Adrenal gland (tissue), 5 donors: ENCODE results near the gene RDH14.

Experiments used
- POLR2A ChIP-seq, 2 donors: fragments of 450-650 bp; IDR thresholded peaks; one replicate each; pipeline ENCODE4 v1.6.1; 2017; ENCODE audit warnings: antibody characterized with exemption in 2 of 2, mild to moderate bottlenecking in 2 of 2, moderate library complexity in 1 of 2
- TF ChIP-seq, protein P1 (sequence below), 6 experiments: fragments of 450-650 bp in 4 of 6; fragments of 200-600 bp in 2 of 6; sonication (generic) in 1 of 6; IDR thresholded peaks; 1 replicate in 5 of 6; 2 replicates in 1 of 6; pipeline versions ENCODE4 v1.5.1 to v1.8.0; 2016 to 2021; ENCODE audit warnings: antibody characterized with exemption in 6 of 6, mild to moderate bottlenecking in 2 of 6, moderate library complexity in 1 of 6
- donor health status: DM: no; HTN: no; CAD: no.

DNA sequence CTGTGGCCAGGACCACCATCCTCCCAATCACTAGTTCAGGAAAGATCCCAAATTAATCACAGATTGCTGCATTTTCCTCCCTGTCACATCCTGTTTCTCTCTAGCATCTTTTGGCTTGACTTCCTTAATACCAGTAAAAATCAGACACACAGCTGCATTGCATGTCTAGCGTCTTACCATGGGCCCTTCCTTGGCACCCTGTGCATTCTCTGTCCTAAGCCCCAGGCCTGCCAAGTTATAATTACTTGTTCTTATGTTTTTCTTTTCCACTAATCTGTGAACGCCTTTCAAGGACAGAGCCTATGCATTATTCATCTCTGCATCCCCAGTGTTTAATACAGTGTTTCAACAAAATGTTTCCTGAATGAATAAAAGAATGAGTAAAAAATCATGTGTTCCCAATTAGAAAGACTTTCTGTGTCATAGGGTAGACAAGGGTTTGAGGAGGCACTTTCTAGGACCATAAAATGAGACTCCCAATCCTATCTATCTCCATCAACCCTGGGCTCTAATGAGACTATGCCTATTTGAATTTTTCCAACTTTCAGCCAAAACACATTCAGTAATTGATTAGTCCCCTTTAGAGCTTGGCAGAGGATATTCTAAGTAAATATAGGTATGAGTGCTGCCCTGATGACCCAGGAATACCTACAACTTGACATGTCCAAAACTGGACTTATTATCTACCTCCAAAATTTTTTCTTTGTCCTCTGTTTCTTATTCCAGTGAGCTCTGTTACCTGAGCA, 39.2 kb upstream of the RDH14 start:
- TF ChIP-seq, protein P1, sequence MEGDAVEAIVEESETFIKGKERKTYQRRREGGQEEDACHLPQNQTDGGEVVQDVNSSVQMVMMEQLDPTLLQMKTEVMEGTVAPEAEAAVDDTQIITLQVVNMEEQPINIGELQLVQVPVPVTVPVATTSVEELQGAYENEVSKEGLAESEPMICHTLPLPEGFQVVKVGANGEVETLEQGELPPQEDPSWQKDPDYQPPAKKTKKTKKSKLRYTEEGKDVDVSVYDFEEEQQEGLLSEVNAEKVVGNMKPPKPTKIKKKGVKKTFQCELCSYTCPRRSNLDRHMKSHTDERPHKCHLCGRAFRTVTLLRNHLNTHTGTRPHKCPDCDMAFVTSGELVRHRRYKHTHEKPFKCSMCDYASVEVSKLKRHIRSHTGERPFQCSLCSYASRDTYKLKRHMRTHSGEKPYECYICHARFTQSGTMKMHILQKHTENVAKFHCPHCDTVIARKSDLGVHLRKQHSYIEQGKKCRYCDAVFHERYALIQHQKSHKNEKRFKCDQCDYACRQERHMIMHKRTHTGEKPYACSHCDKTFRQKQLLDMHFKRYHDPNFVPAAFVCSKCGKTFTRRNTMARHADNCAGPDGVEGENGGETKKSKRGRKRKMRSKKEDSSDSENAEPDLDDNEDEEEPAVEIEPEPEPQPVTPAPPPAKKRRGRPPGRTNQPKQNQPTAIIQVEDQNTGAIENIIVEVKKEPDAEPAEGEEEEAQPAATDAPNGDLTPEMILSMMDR (IDR thresholded peaks at IDR 0.05) = no peak
- no peak for TF ChIP-seq POLR2A (IDR thresholded peaks at IDR 0.05)
